ENCODE measurements around the gene TMEM140.

The TMEM140 gene

GRCh38 chr7:135161669-135162068, 13.8 kb downstream of the TMEM140 start:
- TF ChIP-seq PAX5 (IDR thresholded peaks at IDR 0.05; ENCODE audit: insufficient read depth, low read length, severe bottlenecking) (no peak), POU2F2 (IDR thresholded peaks at IDR 0.05; ENCODE audit: low read depth, low read length) (no peak), TAF1 (IDR thresholded peaks at IDR 0.05; ENCODE audit: low read depth, low read length) (no peak), POLR2A (IDR thresholded peaks at IDR 0.05; ENCODE audit: low read depth, low read length) (no peak), POLR2AphosphoS5 (IDR thresholded peaks at IDR 0.05; ENCODE audit: low read depth, low read length) (no peak), SPI1 (IDR thresholded peaks at IDR 0.05; ENCODE audit: low read depth, low read length) (no peak)
- no peak for DNase-seq (ENCODE audit: insufficient read length, low spot score)
- FAIRE-seq: no peak

- no peak for DNase-seq (ENCODE audit: insufficient read length, low spot score)
Measured at GRCh38 chr7:135162382-135163001, 14.6 kb downstream of the TMEM140 start.

GRCh38 chr7:135164357-135165061, 16.6 kb downstream of the TMEM140 start:
- TF ChIP-seq SPI1 (IDR thresholded peaks at IDR 0.05; ENCODE audit: low read depth, low read length) (no peak), PAX5 (IDR thresholded peaks at IDR 0.05; ENCODE audit: insufficient read depth, low read length, severe bottlenecking) (no peak), TAF1 (IDR thresholded peaks at IDR 0.05; ENCODE audit: low read depth, low read length) (no peak), POU2F2 (IDR thresholded peaks at IDR 0.05; ENCODE audit: low read depth, low read length) (no peak), POLR2A (IDR thresholded peaks at IDR 0.05; ENCODE audit: low read depth, low read length) (peak; percentile 50), POLR2AphosphoS5 (IDR thresholded peaks at IDR 0.05; ENCODE audit: low read depth, low read length) (no peak; the same call in 1 of the 2 replicates)
- DNase-seq (ENCODE audit: insufficient read length, low spot score) (no peak), FAIRE-seq (no peak)

More at GRCh38 chr7:135162382-135163001, 14.6 kb downstream of the TMEM140 start:
- TF ChIP-seq POLR2A (IDR thresholded peaks at IDR 0.05; ENCODE audit: low read depth, low read length): no peak
- no peak for TF ChIP-seq SPI1 (IDR thresholded peaks at IDR 0.05; ENCODE audit: low read depth, low read length)
- no peak for TF ChIP-seq POU2F2 (IDR thresholded peaks at IDR 0.05; ENCODE audit: low read depth, low read length)
- TF ChIP-seq TAF1 (IDR thresholded peaks at IDR 0.05; ENCODE audit: low read depth, low read length): no peak
- no peak for FAIRE-seq

GRCh38 chr7:135165862-135166261, 18.0 kb downstream of the TMEM140 start:
- DNase-seq (ENCODE audit: insufficient read length, low spot score): no peak
- no peak for FAIRE-seq
- TF ChIP-seq POU2F2 (IDR thresholded peaks at IDR 0.05; ENCODE audit: low read depth, low read length) (no peak), SPI1 (IDR thresholded peaks at IDR 0.05; ENCODE audit: low read depth, low read length) (no peak), POLR2A (IDR thresholded peaks at IDR 0.05; ENCODE audit: low read depth, low read length) (no peak), POLR2AphosphoS5 (IDR thresholded peaks at IDR 0.05; ENCODE audit: low read depth, low read length) (no peak), PAX5 (IDR thresholded peaks at IDR 0.05; ENCODE audit: insufficient read depth, low read length, severe bottlenecking) (no peak), TAF1 (IDR thresholded peaks at IDR 0.05; ENCODE audit: low read depth, low read length) (no peak)

- DNase-seq (ENCODE audit: insufficient read length, low spot score) (no peak), FAIRE-seq (no peak)
- no peak for TF ChIP-seq POLR2AphosphoS5 (IDR thresholded peaks at IDR 0.05; ENCODE audit: low read depth, low read length)
- TF ChIP-seq SPI1 (IDR thresholded peaks at IDR 0.05; ENCODE audit: low read depth, low read length): no peak
- no peak for TF ChIP-seq TAF1 (IDR thresholded peaks at IDR 0.05; ENCODE audit: low read depth, low read length)
- no peak for TF ChIP-seq PAX5 (IDR thresholded peaks at IDR 0.05; ENCODE audit: insufficient read depth, low read length, severe bottlenecking)
- no peak for TF ChIP-seq POU2F2 (IDR thresholded peaks at IDR 0.05; ENCODE audit: low read depth, low read length)
- TF ChIP-seq POLR2A (IDR thresholded peaks at IDR 0.05; ENCODE audit: low read depth, low read length): no peak; the same call in 1 of the 2 replicates
Measured at GRCh38 chr7:135166338-135166990, 18.6 kb downstream of the TMEM140 start.

- FAIRE-seq: no peak
- TF ChIP-seq PAX5 (IDR thresholded peaks at IDR 0.05; ENCODE audit: insufficient read depth, low read length, severe bottlenecking) (no peak), POLR2A (IDR thresholded peaks at IDR 0.05; ENCODE audit: low read depth, low read length) (no peak), POU2F2 (IDR thresholded peaks at IDR 0.05; ENCODE audit: low read depth, low read length) (no peak), SPI1 (IDR thresholded peaks at IDR 0.05; ENCODE audit: low read depth, low read length) (no peak), TAF1 (IDR thresholded peaks at IDR 0.05; ENCODE audit: low read depth, low read length) (no peak), POLR2AphosphoS5 (IDR thresholded peaks at IDR 0.05; ENCODE audit: low read depth, low read length) (no peak)
- DNase-seq (ENCODE audit: insufficient read length, low spot score): no peak
Measured at GRCh38 chr7:135167365-135167917, 19.6 kb downstream of the TMEM140 start.

GRCh38 chr7:135168001-135168400, 20.1 kb downstream of the TMEM140 start:
- TF ChIP-seq SPI1 (IDR thresholded peaks at IDR 0.05; ENCODE audit: low read depth, low read length): no peak
- TF ChIP-seq POLR2AphosphoS5 (IDR thresholded peaks at IDR 0.05; ENCODE audit: low read depth, low read length): 0 out of 2 replicates have a peak, but pooled peaks have one; percentile 13
- no peak for TF ChIP-seq TAF1 (IDR thresholded peaks at IDR 0.05; ENCODE audit: low read depth, low read length)
- TF ChIP-seq POU2F2 (IDR thresholded peaks at IDR 0.05; ENCODE audit: low read depth, low read length): no peak
- DNase-seq (ENCODE audit: insufficient read length, low spot score): no peak
- no peak for FAIRE-seq

- TF ChIP-seq PAX5 (IDR thresholded peaks at IDR 0.05; ENCODE audit: insufficient read depth, low read length, severe bottlenecking) (no peak), TAF1 (IDR thresholded peaks at IDR 0.05; ENCODE audit: low read depth, low read length) (no peak), POLR2A (IDR thresholded peaks at IDR 0.05; ENCODE audit: low read depth, low read length) (no peak), POU2F2 (IDR thresholded peaks at IDR 0.05; ENCODE audit: low read depth, low read length) (0 out of 2 replicates have a peak, but pooled peaks have one; percentile 30), POLR2AphosphoS5 (IDR thresholded peaks at IDR 0.05; ENCODE audit: low read depth, low read length) (peak; percentile 42; the same call in 1 of the 2 replicates), SPI1 (IDR thresholded peaks at IDR 0.05; ENCODE audit: low read depth, low read length) (no peak)
- DNase-seq (ENCODE audit: insufficient read length, low spot score) (no peak), FAIRE-seq (no peak)
Measured at GRCh38 chr7:135168489-135169140, 20.7 kb downstream of the TMEM140 start.
